Calu3 (cell line): ENCODE data around the gene TMEM132D. TPM values are rescaled to one million over a fixed set of nuclear protein-coding genes. Genes with fewer than 3 reads are reported as not detected.

Experiments
- BruUV-seq: library from RNA; stranded (reverse); fragments of 400-500 nt; replicated peaks from 2 replicates; lab custom pipeline; 2021; lab: Mats Ljungman, UMichigan
- CTCF ChIA-PET: fragments of 300-600 bp; sonication (Branson Sonifier 250); formaldehyde crosslinking; loops from one replicate; lab custom pipeline; 2022; ENCODE audit warnings: antibody characterized with exemption; lab: Charles Lee
- DNase-seq: peaks from one replicate; pipeline ENCODE4 v3.0.0; 2022
- H3K27ac Mint-ChIP-seq: one replicate; pipeline ENCODE4 v1.8.0; 2022; ENCODE audit warnings: mixed read lengths; ENCODE audit not compliant: unreplicated experiment
- H3K27me3 Mint-ChIP-seq: one replicate; pipeline ENCODE4 v1.8.0; 2022; ENCODE audit warnings: mixed read lengths; ENCODE audit not compliant: unreplicated experiment
- H3K36me3 Mint-ChIP-seq: one replicate; pipeline ENCODE4 v1.8.0; 2022; ENCODE audit warnings: mild to moderate bottlenecking, moderate library complexity, mixed read lengths; ENCODE audit not compliant: insufficient read depth, unreplicated experiment
- H3K4me1 Mint-ChIP-seq: one replicate; pipeline ENCODE4 v1.8.0; 2022; ENCODE audit warnings: mild to moderate bottlenecking, low read depth, mixed read lengths; ENCODE audit not compliant: unreplicated experiment
- H3K4me3 Mint-ChIP-seq: one replicate; pipeline ENCODE4 v1.8.0; 2022; ENCODE audit warnings: mild to moderate bottlenecking, low read depth, moderate library complexity, mixed read lengths; ENCODE audit not compliant: unreplicated experiment
- H3K9me3 Mint-ChIP-seq: one replicate; pipeline ENCODE4 v1.8.0; 2022; ENCODE audit warnings: low read depth, mixed read lengths; ENCODE audit not compliant: unreplicated experiment
- intact Hi-C: fragments of 100-400 bp; cut with micrococcal nuclease; formaldehyde crosslinking; loops from one replicate; pipeline ENCODE4 v1.10.0; 2022; ENCODE audit not compliant: unreplicated experiment
- total RNA-seq: library from RNA; stranded (reverse); gene quantifications from 2 replicates; pipeline ENCODE4 v1.2.3, GENCODE V29; 2022
- TF ChIP-seq, protein P1 (sequence below): fragments of 200-600 bp; IDR thresholded peaks from one replicate; pipeline ENCODE4 v1.8.0; 2022; ENCODE audit warnings: antibody characterized with exemption; ENCODE audit not compliant: unreplicated experiment

Gene TMEM132D
- total RNA-seq, 1 experiment from 2014 or later, result not detected

DNA sequence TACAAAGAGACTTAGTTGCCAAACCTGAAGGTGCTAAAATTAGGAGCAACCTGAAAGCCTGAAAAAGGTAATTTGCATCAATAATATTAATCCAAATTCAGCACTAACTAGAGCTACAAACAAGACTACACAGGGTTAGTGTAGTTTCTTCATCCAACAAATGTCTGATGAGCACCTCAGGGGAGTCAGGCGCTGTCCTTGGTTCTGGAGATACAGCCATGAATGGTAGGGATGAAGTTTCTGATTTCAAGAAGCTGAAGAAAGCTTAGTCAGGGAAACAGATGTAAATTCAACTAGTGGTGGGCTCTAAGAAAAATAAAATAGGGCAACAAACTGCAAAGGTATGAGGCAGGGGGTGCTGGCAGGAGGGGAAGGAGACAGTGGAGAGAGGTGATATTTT is 784.3 kb downstream of the TMEM132D start:
- no peaks in the 10 kb centered on the region for H3K36me3 Mint-ChIP-seq
- intact Hi-C loops, result no loop called here
- CTCF ChIA-PET, result no interaction called here
- no TSS peak for BruUV-seq
- TF ChIP-seq, protein P1, sequence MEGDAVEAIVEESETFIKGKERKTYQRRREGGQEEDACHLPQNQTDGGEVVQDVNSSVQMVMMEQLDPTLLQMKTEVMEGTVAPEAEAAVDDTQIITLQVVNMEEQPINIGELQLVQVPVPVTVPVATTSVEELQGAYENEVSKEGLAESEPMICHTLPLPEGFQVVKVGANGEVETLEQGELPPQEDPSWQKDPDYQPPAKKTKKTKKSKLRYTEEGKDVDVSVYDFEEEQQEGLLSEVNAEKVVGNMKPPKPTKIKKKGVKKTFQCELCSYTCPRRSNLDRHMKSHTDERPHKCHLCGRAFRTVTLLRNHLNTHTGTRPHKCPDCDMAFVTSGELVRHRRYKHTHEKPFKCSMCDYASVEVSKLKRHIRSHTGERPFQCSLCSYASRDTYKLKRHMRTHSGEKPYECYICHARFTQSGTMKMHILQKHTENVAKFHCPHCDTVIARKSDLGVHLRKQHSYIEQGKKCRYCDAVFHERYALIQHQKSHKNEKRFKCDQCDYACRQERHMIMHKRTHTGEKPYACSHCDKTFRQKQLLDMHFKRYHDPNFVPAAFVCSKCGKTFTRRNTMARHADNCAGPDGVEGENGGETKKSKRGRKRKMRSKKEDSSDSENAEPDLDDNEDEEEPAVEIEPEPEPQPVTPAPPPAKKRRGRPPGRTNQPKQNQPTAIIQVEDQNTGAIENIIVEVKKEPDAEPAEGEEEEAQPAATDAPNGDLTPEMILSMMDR, result no peak
- no peaks in the 10 kb centered on the region for H3K4me1 Mint-ChIP-seq
- H3K27ac Mint-ChIP-seq, result no peak overlapping the region
- no peaks in the 10 kb centered on the region for H3K27me3 Mint-ChIP-seq
- no peak for DNase-seq
- H3K4me3 Mint-ChIP-seq, result no peak overlapping the region
- H3K9me3 Mint-ChIP-seq, result peaks cover 13% of the 10 kb centered on the region

DNA sequence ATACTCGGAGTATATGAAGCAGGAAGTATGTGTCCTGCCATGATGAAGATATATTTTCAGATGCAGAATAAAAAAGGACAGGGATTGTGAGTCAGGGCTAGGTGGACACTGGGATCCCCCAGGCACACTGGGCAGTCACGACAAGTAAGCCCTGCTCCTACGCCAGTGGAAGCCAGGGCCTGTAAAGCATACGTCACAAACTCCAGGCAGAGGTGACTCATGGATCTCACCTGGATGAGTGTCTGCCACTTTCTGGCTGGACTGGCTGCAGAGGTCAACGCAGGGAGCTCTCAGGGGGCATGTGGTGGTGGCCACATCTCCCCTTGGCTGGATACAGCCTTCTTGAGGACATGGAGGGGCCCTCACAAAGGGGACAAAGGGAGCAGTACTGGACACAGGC is 788.3 kb downstream of the TMEM132D start:
- Mint-ChIP-seq H3K27ac (no peak overlapping the region), H3K4me1 (no peaks in the 10 kb centered on the region), H3K9me3 (peaks cover 13% of the 10 kb centered on the region), H3K4me3 (no peak overlapping the region), H3K36me3 (no peaks in the 10 kb centered on the region), H3K27me3 (no peaks in the 10 kb centered on the region)
- CTCF ChIA-PET, result no interaction called here
- no peak for DNase-seq
- BruUV-seq, result no TSS peak
- intact Hi-C loops, result no loop called here
- TF ChIP-seq, protein P1, result no peak

DNA sequence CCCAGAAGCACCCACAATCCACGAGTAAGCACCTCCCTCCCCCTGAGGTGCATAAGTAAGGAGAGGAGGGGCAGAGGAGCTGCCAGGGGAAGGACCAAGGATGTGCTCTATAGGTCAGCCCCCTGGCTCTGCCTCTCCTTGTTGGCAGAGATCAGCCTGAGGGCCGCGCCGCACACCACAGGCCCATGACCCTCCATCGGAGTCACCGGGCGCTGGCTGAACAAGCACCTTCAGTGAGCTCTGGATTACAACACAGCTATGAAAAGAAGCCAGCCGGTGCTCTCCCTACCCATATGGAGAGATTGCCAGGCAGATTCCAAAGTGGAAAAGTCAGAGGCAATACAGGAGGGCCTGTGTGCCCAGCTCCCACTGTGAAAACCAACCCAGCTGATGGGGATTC is 793.2 kb downstream of the TMEM132D start:
- no TSS peak for BruUV-seq
- no peak for DNase-seq
- TF ChIP-seq, protein P1, result no peak
- intact Hi-C loops, result no loop called here
- H3K36me3 Mint-ChIP-seq, result no peaks in the 10 kb centered on the region
- H3K4me1 Mint-ChIP-seq, result no peaks in the 10 kb centered on the region
- H3K4me3 Mint-ChIP-seq, result no peak overlapping the region
- peaks cover 15% of the 10 kb centered on the region for H3K9me3 Mint-ChIP-seq
- H3K27ac Mint-ChIP-seq, result no peak overlapping the region
- CTCF ChIA-PET, result no interaction called here
- H3K27me3 Mint-ChIP-seq, result no peaks in the 10 kb centered on the region

DNA sequence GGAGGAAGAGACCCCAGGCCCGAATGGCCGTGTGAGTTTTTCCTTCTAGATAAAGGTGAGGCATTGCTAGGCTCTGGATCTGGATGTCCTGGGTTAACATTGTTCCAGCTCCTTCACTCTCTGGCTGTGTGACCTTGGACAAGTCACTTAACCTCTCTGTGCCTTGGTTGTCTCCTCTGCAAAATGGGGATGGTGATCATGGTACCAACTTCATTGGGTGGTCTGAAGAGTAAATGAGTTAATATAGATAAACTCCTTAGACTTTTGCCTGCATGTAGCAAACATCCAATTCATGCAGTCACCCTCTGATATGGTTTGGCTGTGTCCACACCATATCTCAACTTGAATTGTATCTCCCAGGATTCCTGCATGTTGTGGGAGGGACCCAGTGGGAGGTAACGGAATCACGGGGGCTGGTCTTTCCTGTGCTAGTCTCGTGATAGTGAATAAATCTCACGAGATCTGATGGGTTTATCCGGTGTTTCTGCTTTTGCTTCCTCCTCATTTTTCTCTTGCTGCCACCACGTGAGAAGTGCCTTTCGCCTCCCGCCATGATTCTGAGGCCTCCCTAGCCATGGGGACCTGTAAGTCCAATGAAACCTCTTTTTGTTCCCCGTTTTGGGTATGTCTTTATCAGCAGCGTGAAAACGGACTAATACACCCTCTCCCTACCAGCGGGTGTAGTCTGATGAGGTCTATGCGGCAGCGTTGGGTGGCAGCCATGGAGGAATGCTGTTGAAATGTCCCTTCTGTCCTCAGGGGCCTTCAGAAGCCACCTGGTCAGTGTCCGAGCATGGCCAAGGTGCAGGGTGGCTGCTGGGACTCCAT is 794.4 kb downstream of the TMEM132D start:
- Mint-ChIP-seq H3K4me1 (no peaks in the 10 kb centered on the region), H3K4me3 (no peak overlapping the region), H3K9me3 (peaks cover 9% of the 10 kb centered on the region), H3K27ac (no peak overlapping the region), H3K27me3 (no peaks in the 10 kb centered on the region), H3K36me3 (no peaks in the 10 kb centered on the region)
- CTCF ChIA-PET, result no interaction called here
- intact Hi-C loops, result no loop called here
- TF ChIP-seq, protein P1, result no peak
- no peak for DNase-seq
- BruUV-seq, result no TSS peak
